Natural killer cell (primary cell): ENCODE measurements around the gene LHB. TPM values are rescaled to one million over a fixed set of nuclear protein-coding genes. Genes with fewer than 3 reads are reported as not detected.
A peak's percentile ranks its signal among the peaks of the same experiment; 100 is the strongest.

Source experiments
- ATAC-seq, 3 donors: fragments of 150-1000 bp in 2 of 3; fragments of 200-7000 bp in 1 of 3; cut with Tn5 transposase; 1 replicate in 1 of 3; 2 replicates in 2 of 3; pipeline ENCODE4 v1.10.0; 2021; ENCODE audit warnings: mild to moderate bottlenecking in 2 of 3, moderate library complexity in 2 of 3
- DNase-seq, 2 donors: peaks; one replicate each; pipeline versions ENCODE4 v3.0.0 to v3.0.0-alpha.2; 2013 to 2021; ENCODE audit warnings: mixed read lengths in 1 of 2
- H3K27ac ChIP-seq: one replicate; pipeline ENCODE4 v1.5.1; 2013; ENCODE audit warnings: mild to moderate bottlenecking, low read length
- H3K27me3 ChIP-seq: one replicate; pipeline ENCODE4 v1.6.1; 2013; ENCODE audit warnings: low read length; ENCODE audit not compliant: control insufficient read depth, insufficient read depth
- H3K36me3 ChIP-seq: one replicate; pipeline ENCODE4 v1.6.1; 2013; ENCODE audit warnings: low read length; ENCODE audit not compliant: control insufficient read depth, insufficient read depth
- H3K4me1 ChIP-seq: one replicate; pipeline ENCODE4 v1.6.1; 2013; ENCODE audit warnings: low read length; ENCODE audit not compliant: control insufficient read depth, insufficient read depth
- H3K4me3 ChIP-seq: one replicate; pipeline ENCODE4 v1.5.1; 2013; ENCODE audit warnings: low read length
- H3K9me3 ChIP-seq: one replicate; pipeline ENCODE4 v1.6.1; 2013; ENCODE audit warnings: low read length; ENCODE audit not compliant: control insufficient read depth, insufficient read depth
- H3K27ac Mint-ChIP-seq, 2 donors: one replicate each; pipeline ENCODE4 v1.8.0; 2022; ENCODE audit warnings: mild to moderate bottlenecking in 2 of 2, mixed read lengths in 2 of 2, moderate library complexity in 1 of 2
- H3K27me3 Mint-ChIP-seq, 2 donors: one replicate each; pipeline ENCODE4 v1.8.0; 2022; ENCODE audit warnings: low read depth in 2 of 2, mixed read lengths in 2 of 2
- H3K36me3 Mint-ChIP-seq: one replicate; pipeline ENCODE4 v1.8.0; 2022; ENCODE audit warnings: mixed read lengths
- H3K4me1 Mint-ChIP-seq, 2 donors: one replicate each; pipeline ENCODE4 v1.8.0; 2022; ENCODE audit warnings: mixed read lengths in 2 of 2
- H3K4me3 Mint-ChIP-seq: one replicate; pipeline ENCODE4 v1.8.0; 2022; ENCODE audit warnings: mild to moderate bottlenecking, moderate library complexity, mixed read lengths
- H3K9me3 Mint-ChIP-seq, 2 donors: one replicate each; pipeline ENCODE4 v1.8.0; 2022; ENCODE audit warnings: mixed read lengths in 2 of 2
- WGBS: methylation state at CpG from one replicate; pipeline ENCODE4 v1.1.7; 2013; ENCODE audit warnings: missing lambda C conversion rate; ENCODE audit not compliant: insufficient coverage; 5-methylcytosine and 5-hydroxymethylcytosine counted together
- intact Hi-C: fragments of 100-400 bp; cut with micrococcal nuclease; formaldehyde crosslinking; loops from one replicate; pipeline ENCODE4 v1.14.2; 2022
- total RNA-seq, 4 donors: library from RNA; stranded (reverse); fragments of 120-200 nt in 1 of 4; gene quantifications; one replicate each; pipeline versions ENCODE4 v1.2.3 to v1.2.4, GENCODE V29; 2013 to 2022
- TF ChIP-seq, protein P1 (sequence below): fragments of 200-600 bp; IDR thresholded peaks from one replicate; pipeline ENCODE4 v1.8.0; 2022; ENCODE audit warnings: antibody characterized with exemption

Gene LHB
- total RNA-seq, 3 donors from 2014 or later (not counting 1 experiment from before 2014, with no cell fraction given), result 1.4 TPM; not detected in 2

DNA sequence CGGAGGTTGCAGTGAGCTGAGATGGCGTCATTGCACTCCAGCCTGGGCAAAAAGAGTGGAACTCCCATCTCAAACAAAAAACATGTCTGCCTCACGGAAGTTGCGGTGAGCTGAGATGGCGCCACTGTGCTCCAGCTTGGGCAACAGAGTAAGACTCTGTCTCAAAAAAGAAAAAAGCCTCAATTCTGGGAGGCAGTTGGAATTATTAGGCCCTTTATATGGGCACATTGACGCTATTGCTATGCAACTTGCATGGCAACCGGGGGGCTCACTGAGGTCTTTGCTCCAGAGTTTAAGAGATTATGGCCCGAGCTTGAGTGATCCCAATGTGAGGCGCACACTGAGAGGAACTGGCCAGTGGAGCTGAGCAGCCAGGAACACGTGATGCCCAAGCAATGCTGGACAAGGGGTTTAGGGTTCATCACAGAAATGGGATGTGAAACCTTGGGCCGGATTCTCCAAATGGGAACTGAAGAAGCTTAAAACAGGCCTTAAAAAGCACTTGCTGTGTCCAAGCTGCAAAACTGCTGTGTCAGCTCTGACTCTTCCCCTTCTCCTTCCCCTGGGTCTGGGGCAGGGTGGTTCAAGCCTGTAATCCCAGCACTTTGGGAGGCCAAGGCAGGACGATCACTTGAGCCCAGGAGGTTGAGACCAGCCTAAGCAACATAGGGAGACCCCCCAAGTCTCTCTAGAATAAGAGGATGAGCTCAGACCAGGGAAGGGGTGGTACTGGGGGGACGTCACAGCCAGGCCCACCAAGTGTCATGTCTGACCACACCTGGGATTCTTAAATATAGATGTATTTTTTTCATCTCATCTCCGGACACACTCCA is 49.3 kb downstream of the LHB start:
- TF ChIP-seq, protein P1, sequence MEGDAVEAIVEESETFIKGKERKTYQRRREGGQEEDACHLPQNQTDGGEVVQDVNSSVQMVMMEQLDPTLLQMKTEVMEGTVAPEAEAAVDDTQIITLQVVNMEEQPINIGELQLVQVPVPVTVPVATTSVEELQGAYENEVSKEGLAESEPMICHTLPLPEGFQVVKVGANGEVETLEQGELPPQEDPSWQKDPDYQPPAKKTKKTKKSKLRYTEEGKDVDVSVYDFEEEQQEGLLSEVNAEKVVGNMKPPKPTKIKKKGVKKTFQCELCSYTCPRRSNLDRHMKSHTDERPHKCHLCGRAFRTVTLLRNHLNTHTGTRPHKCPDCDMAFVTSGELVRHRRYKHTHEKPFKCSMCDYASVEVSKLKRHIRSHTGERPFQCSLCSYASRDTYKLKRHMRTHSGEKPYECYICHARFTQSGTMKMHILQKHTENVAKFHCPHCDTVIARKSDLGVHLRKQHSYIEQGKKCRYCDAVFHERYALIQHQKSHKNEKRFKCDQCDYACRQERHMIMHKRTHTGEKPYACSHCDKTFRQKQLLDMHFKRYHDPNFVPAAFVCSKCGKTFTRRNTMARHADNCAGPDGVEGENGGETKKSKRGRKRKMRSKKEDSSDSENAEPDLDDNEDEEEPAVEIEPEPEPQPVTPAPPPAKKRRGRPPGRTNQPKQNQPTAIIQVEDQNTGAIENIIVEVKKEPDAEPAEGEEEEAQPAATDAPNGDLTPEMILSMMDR, result no peak
- Mint-ChIP-seq H3K4me1 (peaks cover 41 to 46% of the 10 kb centered on the region in 2 donors), H3K4me3 (no peak overlapping the region), H3K36me3 (no peaks in the 10 kb centered on the region), H3K27me3 (no peaks in the 10 kb centered on the region), H3K27ac (no peak overlapping the region), H3K9me3 (no peaks in the 10 kb centered on the region)
- DNase-seq, result no peak
- H3K27ac ChIP-seq, result no peak overlapping the region
- no peaks in the 10 kb centered on the region for H3K27me3 ChIP-seq
- intact Hi-C loops, result loop anchor here (5.0 to 10.0 kb wide), 2 partner anchors 65 to 323 kb away; partner anchors contain the start of genes CA11 and NUCB1
- peaks cover 54% of the 10 kb centered on the region for H3K4me1 ChIP-seq
- H3K9me3 ChIP-seq, result no peaks in the 10 kb centered on the region
- H3K36me3 ChIP-seq, result peaks cover 26% of the 10 kb centered on the region
- ATAC-seq, result no peak
- H3K4me3 ChIP-seq, result no peak overlapping the region
- 91% methylated on average over 13 of the region's 14 CpGs for WGBS

DNA sequence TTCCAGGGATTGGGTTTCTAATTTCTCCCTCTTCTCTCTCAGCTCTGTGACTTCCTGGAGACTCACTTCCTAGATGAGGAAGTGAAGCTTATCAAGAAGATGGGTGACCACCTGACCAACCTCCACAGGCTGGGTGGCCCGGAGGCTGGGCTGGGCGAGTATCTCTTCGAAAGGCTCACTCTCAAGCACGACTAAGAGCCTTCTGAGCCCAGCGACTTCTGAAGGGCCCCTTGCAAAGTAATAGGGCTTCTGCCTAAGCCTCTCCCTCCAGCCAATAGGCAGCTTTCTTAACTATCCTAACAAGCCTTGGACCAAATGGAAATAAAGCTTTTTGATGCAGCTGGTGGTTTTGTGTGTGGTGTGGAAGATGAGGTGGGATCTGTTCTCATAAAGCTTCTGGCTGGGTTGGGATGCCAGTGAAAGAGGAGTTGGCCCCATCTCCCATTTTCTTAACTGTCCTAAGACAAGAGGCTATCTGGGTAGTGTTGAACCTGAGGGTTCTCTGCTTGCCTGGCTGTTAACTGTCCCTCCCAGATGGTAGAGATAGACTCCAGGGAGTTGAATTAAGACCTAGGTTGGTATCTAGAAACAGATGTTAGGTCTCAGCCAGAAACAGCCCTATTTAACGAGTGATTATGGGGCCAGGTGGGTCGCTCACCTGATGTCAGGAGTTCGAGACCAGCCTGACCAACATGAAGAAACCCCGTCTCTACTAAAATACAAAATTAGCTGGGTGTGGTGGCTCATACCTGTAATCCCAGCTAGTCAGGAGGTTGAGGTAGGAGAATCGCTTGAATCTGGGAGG is 50.1 kb downstream of the LHB start:
- TF ChIP-seq, protein P1, result no peak
- Mint-ChIP-seq H3K9me3 (no peaks in the 10 kb centered on the region), H3K27me3 (no peaks in the 10 kb centered on the region), H3K27ac (peak overlapping the region; percentile 98 to 99), H3K4me1 (peaks cover 49 to 55% of the 10 kb centered on the region in 2 donors), H3K36me3 (no peaks in the 10 kb centered on the region), H3K4me3 (peak overlapping the region; percentile 100)
- 94% methylated on average over 10 of the region's 10 CpGs for WGBS
- no peak for DNase-seq
- Histone ChIP-seq H3K9me3 (no peaks in the 10 kb centered on the region), H3K27me3 (no peaks in the 10 kb centered on the region), H3K36me3 (peaks cover 26% of the 10 kb centered on the region), H3K4me1 (peaks cover 63% of the 10 kb centered on the region), H3K27ac (peak overlapping the region; percentile 76), H3K4me3 (no peak overlapping the region)
- ATAC-seq, result no peak
- intact Hi-C loops, result loop anchor here (5.0 to 10.0 kb wide), 2 partner anchors 64 to 322 kb away; partner anchors contain the start of genes CA11 and NUCB1

Other genes with a start within 250 kb of the LHB start
- 10 to 100 TPM; 11.4 to 14.5 (median 12.1) TPM for gene BCAT2, start 206.1 kb downstream of the LHB start, total RNA-seq
- gene HSD17B14, start 180.6 kb downstream of the LHB start, total RNA-seq, result under 1 TPM in 1 of 3 donors, not detected in 2; 0.75 TPM
- 1 to 10 TPM; 2.5 to 6.5 (median 5.2) TPM for gene PLEKHA4, start 148.5 kb downstream of the LHB start, total RNA-seq
- gene PPP1R15A, start 144.7 kb downstream of the LHB start, total RNA-seq, result 1,000 to 10,000 TPM in 2 of 3 donors, 100 to 1,000 TPM in 1; 942 to 1,308 (median 1,174) TPM
- gene TULP2, start 118.3 kb downstream of the LHB start, total RNA-seq, result not detected
- 100 to 1,000 TPM; 163 to 192 (median 171) TPM for gene NUCB1, start 116.8 kb downstream of the LHB start, total RNA-seq
- gene DHDH, start 83.4 kb downstream of the LHB start, total RNA-seq, result not detected
- 100 to 1,000 TPM; 117 to 133 (median 120) TPM for gene BAX, start 62.2 kb downstream of the LHB start, total RNA-seq
- 1,000 to 10,000 TPM in 2 of 3 donors, 100 to 1,000 TPM in 1; 554 to 1,168 (median 1,024) TPM for gene FTL, start 51.8 kb downstream of the LHB start, total RNA-seq
- 10 to 100 TPM; 31.6 to 34.5 (median 34.4) TPM for gene GYS1, start 23.8 kb downstream of the LHB start, total RNA-seq
- 10 to 100 TPM; 23.6 to 28.3 (median 26.5) TPM for gene RUVBL2, start 23.2 kb downstream of the LHB start, total RNA-seq
- gene CGB3, start 7.2 kb upstream of the LHB start, total RNA-seq, result not detected
- not detected for gene CGB2, start 14.8 kb upstream of the LHB start, total RNA-seq
- not detected for gene CGB1, start 19.8 kb upstream of the LHB start, total RNA-seq
- not detected for gene CGB5, start 26.8 kb upstream of the LHB start, total RNA-seq
- not detected for gene CGB8, start 32.0 kb upstream of the LHB start, total RNA-seq
- not detected for gene CGB7, start 40.7 kb upstream of the LHB start, total RNA-seq
- gene NTF4, start 47.7 kb upstream of the LHB start, total RNA-seq, result not detected
- not detected for gene KCNA7, start 55.6 kb upstream of the LHB start, total RNA-seq
- gene SNRNP70, start 68.4 kb upstream of the LHB start, total RNA-seq, result 100 to 1,000 TPM; 244 to 312 (median 299) TPM
- gene LIN7B, start 97.3 kb upstream of the LHB start, total RNA-seq, result 1 to 10 TPM; 6.2 to 8.8 (median 6.5) TPM
- gene C19orf73, start 102.1 kb upstream of the LHB start, total RNA-seq, result 1 to 10 TPM; 2.3 to 2.7 (median 2.7) TPM
- 1 to 10 TPM; 5.3 to 5.5 (median 5.3) TPM for gene PPFIA3, start 102.5 kb upstream of the LHB start, total RNA-seq
- gene HRC, start 138.3 kb upstream of the LHB start, total RNA-seq, result not detected
- under 1 TPM in 1 of 3 donors, not detected in 2; 0.20 TPM for gene TRPM4, start 140.7 kb upstream of the LHB start, total RNA-seq